SH-SY5Y (cell line): Measurements from ENCODE around the gene C19orf38.

Experiments used
- GATA2 ChIP-seq: IDR thresholded peaks from 2 replicates; pipeline ENCODE4 v1.6.1; 2011; ENCODE audit warnings: mild to moderate bottlenecking, low read depth, low read length
- GATA3 ChIP-seq: IDR thresholded peaks from 2 replicates; pipeline ENCODE4 v1.6.1; 2011; ENCODE audit warnings: low read depth, mild to moderate bottlenecking, low read length, moderate library complexity

DNA sequence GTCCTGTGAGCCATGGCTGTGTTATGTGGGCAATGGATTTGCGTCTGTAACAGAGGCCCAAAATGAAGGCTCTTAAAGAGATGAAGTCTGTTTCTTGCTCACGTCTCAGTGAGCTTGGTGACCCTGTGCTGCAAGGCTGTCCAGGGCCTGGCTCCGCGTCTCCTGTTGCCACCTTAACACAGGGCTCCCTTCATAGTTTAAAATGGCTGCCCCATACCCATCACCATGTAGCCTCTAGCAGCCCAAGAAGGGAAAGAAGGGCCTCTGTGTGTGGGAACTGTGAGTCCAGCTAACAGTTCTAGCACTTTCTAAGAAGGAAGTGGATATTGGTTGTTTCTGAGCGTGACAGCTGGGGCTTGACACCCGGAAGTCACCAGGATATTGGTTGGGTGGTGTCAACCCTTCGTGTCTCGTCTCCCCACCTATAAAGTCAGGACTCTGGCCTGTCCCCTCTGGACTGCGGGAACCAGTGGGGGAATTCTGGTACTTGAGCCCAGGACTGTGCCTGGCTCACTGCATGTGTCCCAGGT is 33.1 kb upstream of the C19orf38 start:
- TF ChIP-seq GATA2: no peak
- TF ChIP-seq GATA3: no peak
